Measurements from ENCODE around the gene PNPLA7. TPM values are rescaled to one million over a fixed set of nuclear protein-coding genes. Genes with fewer than 3 reads are reported as not detected.
"Not testable (repeated sequence)": the region's sequence is repeated elsewhere in the genome, so short reads cannot be mapped to it uniquely, and the experiment has no call there.

The PNPLA7 gene
- total RNA-seq, 1 donor from 2014 or later: 0.39 TPM

DNA sequence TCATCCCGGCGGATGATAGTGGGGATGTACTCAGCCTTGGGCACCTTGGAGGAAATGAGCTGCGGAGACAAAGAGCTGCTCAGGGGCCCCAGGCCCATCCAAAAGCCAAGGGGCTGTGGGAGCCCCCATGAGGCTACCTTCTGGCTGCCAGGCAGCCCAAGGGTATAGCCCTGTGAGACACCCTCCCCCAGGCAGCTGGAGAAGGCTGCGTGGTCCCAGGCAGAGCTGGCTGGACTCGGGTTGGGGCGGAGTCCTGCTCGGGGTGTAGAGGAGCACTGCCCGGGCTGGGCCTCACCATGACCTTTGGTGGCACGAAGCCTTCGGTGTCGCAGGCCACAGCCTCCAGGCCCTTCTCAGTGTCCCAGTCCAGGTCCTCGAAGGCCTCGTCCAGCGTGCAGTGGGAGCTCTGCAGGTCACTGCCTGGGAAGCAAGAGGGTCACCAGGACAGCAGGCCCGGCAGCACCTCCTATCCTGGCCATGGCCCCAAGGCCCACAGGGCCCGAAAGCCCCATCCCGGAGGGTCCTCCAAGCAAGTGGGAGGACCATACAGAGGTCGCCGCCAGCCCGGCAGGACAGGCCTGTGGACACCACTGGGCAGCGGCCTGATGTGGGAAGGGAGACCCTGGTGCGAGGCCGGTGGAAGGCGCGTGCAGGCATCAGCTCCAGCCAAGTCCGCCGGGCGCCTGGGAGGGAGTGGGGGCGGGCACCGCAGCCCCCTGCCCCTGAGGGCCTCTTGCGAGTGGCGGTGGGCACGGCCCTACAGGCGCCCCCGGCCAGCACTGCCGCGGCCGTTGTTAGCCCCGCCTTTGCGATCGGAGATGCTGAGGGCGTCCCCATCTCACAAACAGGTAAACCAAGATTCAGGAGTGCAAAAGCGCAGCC lies 97.2 kb downstream of the PNPLA7 start:
- DNase-seq (ENCODE audit: low read depth in 2 of 2): no peak

DNA sequence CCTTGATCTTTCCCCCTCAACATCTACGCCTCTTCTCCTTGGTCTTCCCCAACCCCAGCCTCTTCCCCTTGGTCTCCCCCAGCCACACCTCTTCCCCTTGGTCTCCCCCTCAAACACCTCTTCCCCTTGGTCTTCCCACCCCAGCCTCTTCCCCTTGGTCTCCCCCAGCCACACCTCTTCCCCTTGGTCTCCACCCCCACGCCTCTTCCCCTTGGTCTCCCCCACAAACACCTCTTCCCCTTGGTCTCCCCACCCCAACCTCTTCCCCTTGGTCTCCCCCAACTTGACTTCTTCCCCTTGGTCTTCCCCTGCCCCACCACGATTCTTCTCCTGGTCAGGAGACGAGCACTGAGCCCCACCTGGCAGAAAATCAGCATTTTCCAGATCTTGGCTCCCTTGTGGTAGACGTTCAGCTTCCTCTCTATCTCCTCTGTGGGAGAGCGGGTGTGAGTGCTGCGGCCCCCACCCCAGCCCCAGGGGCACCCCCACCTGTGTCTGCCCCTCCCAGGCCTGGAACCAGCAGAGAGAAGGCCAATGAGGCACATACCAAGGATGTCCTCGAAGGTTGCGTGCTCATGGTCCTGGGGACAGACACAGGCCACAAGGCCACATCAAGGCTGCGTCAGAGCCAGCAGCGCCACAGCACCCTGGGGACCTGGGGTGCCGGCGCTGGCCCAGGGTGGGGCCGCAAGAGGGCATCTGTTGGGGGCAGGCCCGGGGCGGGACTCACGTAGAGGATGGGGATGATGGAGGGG lies 98.0 kb downstream of the PNPLA7 start:
- no peak for DNase-seq (ENCODE audit: low read depth in 2 of 2)

DNA sequence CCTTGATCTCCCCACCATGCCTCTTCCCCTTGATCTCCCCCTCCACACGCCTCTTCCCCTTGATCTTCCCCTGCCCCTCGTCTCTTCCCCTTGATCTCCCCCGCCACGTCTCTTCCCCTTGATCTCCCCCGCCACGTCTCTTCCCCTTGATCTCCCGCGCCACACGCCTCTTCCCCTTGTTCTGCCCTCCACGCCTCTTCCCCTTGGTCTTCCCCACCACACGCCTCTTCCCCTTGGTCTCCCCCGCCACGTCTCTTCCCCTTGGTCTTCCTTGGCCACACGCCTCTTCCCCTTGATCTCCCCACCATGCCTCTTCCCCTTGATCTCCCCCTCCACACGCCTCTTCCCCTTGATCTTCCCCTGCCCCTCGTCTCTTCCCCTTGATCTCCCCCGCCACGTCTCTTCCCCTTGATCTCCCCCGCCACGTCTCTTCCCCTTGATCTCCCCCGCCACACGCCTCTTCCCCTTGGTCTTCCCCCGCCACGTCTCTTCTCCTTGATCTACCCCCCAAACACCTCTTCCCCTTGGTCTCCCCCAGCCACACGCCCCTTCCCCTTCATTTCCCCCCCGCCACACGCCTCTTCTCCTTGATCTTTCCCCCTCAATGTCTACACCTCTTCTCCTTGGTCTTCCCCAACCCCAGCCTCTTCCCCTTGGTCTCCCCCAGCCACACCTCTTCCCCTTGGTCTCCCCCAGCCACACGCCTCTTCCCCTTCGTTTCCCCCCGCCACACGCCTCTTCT lies 98.8 kb downstream of the PNPLA7 start:
- not testable (repeated sequence) for DNase-seq (ENCODE audit: low read depth in 2 of 2)

DNA sequence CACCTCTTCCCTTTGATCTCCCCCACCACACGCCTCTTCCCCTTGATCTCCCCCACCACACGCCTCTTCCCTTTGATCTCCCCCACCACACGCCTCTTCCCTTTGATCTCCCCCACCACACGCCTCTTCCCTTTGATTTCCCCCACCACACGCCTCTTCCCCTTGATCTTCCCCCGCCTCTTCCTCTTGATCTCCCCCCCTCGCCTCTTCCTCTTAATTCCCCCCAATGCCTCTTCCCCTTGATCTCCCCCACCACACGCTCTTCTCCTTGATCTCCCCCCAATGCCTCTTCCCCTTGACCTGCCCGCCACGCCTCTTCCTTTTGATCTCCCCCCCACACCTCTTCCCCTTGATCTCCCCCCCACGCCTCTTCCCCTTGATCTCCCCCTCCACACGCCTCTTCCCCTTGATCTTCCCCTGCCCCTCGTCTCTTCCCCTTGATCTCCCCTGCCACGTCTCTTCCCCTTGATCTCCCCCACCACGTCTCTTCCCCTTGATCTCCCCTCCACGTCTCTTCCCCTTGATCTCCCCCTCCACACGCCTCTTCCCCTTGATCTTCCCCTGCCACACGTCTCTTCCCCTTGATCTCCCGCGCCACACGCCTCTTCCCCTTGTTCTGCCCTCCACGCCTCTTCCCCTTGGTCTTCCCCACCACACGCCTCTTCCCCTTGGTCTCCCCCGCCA lies 99.5 kb downstream of the PNPLA7 start:
- not testable (repeated sequence) for DNase-seq (ENCODE audit: low read depth in 2 of 2)

DNA sequence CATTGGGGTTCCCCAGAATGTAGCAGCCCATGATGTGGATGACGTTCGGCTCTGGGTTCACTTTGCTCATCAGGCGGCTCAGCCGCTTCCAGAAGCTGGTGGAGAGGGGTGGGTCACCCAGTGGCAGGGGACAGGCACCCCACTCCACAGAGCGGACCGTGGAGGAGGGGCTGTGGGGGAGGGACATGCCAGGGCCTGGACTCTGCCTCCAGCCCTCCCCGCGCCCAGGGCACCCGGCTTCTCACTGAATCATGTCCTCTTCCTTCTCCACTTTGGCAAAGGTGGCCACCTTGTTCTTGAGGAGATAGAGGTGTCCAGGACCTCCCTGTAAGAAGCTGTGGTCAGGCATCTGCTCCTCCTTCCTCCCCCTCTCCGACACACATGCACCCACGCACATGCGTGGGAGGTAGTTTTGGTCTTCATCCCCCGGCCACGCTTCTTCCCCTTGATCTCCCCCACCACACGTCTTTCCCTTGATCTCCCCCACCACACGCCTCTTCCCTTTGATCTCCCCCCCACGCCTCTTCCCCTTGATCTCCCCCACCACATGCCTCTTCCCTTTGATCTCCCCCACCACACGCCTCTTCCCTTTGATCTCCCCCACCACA lies 100.2 kb downstream of the PNPLA7 start:
- no peak for DNase-seq (ENCODE audit: low read depth in 2 of 2)

DNA sequence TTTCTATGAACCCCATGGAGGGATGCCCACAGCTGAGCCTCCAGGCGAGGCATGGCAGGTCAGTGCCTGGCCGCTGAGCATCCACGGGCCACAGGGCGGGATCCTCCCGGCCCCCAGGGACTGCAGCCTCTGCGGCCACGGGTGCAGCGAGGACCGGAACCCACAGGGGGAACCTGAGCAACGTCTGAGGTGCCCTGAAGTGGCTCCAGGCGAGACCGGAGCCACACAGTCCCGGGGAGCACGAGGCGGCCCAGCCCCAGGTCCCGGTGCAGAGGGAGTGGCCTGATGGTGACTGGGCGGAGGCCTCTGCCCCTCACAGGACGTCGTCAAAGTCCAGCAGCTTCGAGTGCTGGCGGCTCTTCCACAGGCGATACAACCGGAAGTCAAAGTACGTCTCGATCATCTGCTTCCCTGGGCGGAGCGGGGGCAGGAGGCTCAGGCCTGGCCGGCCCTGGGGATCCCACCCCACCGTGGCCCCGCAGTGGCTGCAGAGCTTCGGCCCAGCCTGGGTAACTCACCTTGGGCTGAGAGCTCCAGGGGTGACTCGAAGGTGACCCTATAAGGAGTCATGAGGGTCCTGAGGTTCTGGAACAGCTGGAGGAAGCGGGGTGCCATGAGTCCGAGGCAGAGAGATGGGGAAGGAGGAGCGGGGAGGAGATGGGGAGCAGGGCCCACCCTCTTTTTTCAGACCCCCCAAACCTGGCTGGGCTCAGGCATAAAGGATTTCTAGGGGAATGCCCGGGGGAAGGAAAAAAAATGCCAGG lies 100.9 kb downstream of the PNPLA7 start:
- DNase-seq (ENCODE audit: low read depth in 2 of 2): no peak

DNA sequence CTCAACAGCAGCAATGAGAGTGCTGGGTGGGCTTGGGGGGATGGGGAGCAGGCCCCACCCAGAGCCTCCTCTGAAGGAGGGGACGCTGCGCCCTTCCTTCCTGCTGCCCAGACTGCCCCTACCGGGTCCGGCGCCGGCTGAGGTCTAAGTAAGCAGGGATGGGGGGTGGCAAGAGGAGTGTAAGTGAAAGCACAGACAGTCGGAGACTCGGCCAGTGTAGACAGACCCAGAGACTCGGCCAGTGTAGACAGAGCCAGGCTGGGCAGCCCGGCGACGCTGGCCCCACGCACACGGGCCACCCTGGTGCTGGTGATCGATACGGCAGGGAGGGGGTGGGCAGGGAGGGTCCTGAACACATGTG lies 101.6 kb downstream of the PNPLA7 start:
- DNase-seq (ENCODE audit: low read depth in 2 of 2): no peak

DNA sequence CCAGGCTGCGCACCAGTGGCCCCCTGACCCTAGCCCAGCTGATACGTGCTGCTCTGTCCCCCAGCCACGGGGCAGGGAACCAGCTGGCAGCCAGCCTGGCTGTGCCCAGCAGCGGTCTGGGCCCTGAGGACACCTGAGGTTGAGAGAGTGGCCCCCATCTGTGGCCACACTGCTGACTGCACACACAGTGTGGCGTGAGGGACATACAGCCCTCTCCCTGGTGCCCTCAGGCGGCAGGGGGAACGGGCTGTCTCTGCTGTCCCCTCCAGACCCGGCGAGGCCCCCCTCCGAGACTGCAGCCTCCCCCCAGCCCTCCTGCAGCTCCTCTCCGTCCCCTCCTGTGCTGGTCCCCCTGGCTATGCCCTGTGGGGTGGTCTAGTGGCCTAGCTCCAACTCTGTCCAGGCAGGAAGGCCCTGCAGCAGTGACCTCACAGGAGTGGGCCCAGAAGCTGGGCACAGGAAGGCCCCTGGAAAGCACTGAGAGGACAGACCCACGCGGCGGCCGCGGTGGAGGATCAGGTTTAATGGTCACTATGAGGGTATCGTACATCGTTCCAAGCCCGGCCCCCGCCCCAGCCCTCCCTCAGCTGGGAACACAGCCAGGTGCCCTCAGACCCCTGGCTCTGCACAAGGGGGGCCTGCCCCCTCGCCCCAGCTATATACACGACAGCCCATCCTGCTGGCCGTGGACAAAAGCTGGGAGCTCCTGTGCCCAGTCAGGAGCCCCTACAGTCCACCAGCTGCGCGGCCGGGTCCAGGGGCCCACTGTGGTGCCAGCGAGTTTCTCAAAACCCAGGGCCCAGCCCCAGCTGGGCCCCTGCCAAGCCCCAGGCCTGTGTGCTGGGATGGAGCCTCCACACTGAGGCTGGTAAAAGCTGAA lies 102.2 kb downstream of the PNPLA7 start:
- no peak for DNase-seq (ENCODE audit: low read depth in 2 of 2)

DNA sequence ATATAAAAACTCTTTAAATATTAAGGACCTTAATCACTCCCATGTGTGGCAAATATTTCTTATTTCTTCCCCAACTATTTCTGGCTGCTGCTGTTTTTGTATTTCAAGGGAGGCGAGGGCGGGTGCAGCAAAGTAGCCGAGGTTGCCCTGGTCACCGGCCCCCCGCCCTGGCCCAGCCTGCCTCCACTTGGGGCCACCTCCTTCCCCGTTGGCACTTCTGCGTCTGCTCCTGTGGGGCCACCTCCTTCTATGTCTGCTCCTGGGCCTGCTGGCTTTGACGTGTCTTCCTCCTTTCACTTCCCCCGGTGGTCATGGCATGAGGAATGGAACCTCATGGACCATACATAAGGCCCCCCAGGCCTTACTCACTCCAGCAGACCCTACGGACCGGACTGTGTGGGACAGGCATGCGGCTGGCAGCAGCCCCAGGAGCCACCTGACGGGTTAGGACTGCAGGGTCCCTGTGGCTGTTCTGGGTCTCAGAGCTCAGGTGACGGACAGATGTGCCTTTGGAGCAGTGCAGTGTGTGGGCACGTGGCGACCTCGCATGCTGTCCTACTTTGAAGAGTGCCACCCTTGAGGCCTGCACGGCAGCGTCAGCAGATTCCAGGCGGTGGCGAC lies 103.2 kb downstream of the PNPLA7 start:
- DNase-seq (ENCODE audit: low read depth in 2 of 2): no peak

DNA sequence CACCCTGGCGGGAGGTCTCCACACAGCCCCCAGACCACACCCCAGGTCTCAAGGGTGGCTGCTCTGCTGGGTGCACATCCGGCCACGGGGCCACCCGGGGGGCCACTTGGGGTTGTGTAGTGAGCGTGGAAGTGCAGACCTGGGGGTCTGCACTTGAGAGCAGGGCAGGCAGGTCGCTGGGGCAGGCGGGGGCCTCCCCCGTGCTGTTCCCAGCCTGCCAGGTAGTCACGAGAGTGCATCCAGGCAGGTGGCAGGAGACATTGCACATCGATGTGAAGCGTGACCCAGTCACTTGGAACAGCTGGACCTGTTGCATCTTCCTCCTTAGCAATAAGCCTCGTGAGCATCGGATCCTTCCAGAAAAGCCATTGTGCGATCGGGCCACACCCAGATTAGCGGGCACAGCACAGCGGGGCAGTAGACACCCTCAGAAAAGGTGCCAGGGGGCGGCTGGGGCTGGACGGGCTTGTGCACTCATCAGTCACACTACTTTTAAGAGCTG lies 104.2 kb downstream of the PNPLA7 start:
- no peak for DNase-seq (ENCODE audit: low read depth in 2 of 2)

DNA sequence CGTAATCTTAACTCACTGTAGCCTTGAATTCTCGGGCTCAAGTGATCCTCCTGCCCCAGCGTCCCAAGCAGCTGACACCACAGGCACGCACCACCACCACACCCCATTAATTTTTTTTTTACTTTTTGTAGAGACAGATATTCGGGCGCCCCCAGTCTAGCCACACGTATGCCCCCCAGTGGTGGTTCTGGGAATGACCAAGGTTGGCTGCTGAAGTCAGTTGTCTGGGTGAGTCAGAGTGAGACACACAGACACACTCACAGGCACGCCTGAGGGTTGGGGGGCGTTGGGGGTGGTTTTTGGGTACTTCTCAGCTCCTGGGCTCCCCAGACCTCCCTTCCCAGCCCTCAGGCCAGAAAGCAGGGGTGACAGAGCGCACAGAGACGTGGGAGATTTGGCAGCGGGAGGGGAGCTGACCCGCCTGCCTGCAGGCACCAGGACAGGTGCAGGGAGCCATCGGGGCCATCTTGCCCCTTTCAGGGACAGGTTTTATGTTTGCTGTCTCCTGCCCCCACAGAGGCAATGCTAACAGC lies 104.9 kb downstream of the PNPLA7 start:
- DNase-seq (ENCODE audit: low read depth in 2 of 2): peak; percentile 51 to 80

DNA sequence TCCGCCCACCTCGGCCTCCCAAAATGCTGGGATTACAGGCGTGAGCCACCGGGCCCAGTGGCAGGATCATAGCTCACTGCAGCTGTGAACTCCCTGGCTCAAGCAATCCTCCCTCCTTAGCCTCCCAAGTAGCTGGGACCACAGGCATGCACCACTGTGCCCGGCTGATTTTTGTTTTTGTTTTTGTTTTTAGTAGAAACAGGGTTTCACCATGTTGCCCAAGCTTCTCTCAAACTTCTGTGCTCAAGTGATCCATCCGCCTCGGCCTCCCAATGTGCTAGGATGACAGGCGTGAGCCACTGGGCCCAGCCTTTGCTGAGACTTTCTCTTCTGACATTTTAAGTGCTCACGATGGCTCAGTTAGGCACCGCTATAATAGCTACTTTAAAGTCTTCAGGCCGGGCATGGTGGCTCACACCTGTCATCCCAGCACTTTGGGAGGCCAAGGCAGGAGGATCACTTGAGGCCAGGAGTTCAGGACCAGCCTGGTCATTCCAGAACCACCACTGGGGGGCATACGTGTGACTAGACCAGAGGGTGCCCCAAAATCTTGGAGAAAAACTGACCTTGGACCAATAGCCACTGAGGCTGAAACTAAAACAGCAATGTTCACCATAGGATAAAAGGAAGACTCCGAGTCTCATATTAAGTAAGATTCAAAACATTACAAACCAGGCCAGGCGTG lies 106.0 kb downstream of the PNPLA7 start:
- DNase-seq (ENCODE audit: low read depth in 2 of 2): no peak

DNA sequence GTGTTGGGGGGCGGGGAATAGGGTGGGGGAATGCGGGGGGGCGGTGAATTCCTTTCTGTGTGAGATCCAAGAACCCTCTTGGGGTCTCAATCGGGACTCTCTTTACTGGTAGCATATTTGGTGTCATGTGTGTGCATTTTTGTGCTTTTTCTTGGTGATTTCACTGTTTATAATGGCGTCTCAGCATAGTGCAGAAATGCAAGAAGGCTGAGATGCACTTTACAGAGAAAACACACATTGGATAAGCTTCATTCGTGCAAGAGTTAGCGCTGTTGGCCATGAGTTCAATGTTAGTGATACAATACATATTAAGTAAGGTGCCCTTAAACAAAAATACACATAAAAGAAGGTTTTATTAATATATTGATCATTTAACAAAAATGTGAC lies 108.3 kb downstream of the PNPLA7 start:
- no peak for DNase-seq (ENCODE audit: low read depth in 2 of 2)

DNA sequence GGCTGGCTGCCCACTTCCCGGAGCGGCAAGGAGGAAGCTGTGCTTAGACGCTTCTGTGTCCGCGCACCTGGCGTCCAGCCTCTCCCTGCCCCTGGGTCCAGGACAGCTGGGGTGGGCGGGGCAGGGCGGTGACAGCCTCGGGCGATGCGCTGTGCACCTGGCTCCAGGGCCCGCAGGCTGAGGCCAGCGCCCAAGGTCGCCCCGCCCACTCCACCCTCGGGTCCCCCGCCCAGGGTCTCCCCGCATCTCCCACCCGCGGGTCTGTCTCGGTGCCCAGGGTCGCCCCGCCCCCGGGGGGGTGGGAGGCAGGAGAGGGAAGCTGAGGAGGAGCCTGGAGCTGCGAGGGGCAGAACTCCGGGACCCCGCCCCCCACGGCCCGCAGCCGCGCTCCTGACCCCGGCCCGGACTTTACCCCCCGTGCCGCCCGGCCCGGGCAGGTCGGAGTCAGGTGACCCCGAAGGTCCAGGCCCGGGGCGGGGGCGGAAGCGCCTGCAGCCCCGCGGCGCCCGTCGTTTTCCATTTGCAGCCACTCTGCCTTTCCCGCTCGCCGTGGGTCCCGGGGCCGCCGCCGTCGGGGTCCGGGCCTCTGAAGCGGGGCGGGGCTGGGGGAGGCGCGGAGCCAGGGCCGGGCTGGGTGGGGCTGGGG lies 108.8 kb downstream of the PNPLA7 start, which contains the start of gene ENTPD8:
TSS of gene ENTPD8 (minus strand) at position 69 of the 646 bp plus-strand sequence. CDS start 3,072 bp downstream, outside the sequence.
- no peak for DNase-seq (ENCODE audit: low read depth in 2 of 2)

DNA sequence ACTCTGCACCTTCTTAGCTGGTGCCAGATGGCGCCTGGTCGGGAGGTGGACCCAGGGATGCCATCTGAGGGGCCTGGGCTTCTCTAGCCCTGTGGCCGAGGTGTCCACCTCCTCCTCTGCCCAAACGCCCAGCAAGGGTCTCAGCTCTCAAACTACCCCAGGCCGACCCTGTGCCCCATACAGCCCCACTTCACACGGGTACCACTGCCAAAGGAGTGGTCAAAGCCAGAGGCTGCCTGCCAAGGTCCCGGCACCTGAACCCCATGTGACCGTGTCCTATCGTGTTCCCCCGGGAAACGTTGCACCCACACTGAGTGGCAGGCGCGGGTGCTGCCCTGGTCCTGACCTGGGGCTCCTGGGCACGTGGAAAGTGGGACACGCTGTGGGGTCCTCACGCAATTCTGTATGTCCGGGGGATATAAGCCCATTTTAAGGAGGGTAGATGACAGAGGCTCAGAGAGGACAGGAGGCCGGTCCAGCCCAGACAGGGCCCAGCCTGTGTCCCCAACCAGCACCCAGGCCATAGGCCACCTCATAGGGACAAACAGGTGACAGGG lies 111.0 kb downstream of the PNPLA7 start:
- DNase-seq (ENCODE audit: low read depth in 2 of 2): no peak

DNA sequence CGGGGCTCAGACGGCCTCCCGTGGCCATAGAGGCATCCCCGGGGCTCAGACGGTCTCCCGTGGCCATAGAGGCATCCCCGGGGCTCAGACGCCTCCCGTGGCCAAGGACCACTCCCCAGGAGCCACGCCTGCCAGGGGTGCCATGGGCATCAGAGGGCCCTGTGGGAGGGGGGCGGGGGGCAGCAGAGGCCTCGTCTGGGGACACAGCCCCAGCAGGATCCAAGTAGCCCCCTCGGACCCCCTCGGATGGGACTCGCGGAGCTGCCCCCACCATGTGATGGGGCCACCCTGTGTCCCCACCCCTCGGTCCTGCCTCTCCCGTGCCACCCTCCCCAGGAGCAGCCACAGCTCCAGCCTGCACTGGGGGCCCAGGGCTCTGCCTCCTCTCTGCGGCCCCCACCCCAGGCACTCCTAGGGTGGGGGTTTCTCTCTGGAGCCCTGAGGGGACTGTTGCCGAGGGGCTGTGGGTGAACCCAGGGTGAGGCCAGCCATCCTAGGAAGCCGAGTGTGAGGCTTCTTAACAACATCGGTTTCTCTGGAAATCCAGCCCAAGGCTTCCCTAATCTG lies 111.5 kb downstream of the PNPLA7 start:
- DNase-seq (ENCODE audit: low read depth in 2 of 2): no peak
